ENCODE results near the gene INAFM2.

The INAFM2 gene

DNA sequence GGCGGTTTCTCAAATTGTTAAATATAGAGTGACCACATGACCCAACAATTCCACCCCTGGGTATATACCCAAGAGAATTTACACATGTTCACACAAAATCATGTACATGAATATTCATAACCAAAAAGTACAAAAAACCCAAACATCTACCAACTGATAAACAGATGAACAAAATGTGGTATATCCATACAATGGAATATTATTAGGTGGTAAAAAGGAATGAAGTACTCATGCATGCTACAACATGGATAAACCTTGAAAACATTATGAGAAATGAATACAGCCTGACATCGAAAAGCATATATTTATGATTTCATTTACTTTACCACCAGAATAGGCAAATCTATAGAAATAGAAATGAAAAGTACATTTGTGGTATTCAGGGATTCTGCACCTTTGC is 23.1 kb upstream of the INAFM2 start:
- Histone ChIP-seq H3K27me3 (replicated peaks) (no peaks in the 10 kb centered on the region), H3K36me3 (replicated peaks) (no peaks in the 10 kb centered on the region), H3K4me3 (ENCODE audit: low read depth, low read length) (no peak overlapping the region), H3K27ac (no peak overlapping the region)
- no peak for DNase-seq
- TF ChIP-seq, protein P1, sequence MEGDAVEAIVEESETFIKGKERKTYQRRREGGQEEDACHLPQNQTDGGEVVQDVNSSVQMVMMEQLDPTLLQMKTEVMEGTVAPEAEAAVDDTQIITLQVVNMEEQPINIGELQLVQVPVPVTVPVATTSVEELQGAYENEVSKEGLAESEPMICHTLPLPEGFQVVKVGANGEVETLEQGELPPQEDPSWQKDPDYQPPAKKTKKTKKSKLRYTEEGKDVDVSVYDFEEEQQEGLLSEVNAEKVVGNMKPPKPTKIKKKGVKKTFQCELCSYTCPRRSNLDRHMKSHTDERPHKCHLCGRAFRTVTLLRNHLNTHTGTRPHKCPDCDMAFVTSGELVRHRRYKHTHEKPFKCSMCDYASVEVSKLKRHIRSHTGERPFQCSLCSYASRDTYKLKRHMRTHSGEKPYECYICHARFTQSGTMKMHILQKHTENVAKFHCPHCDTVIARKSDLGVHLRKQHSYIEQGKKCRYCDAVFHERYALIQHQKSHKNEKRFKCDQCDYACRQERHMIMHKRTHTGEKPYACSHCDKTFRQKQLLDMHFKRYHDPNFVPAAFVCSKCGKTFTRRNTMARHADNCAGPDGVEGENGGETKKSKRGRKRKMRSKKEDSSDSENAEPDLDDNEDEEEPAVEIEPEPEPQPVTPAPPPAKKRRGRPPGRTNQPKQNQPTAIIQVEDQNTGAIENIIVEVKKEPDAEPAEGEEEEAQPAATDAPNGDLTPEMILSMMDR (IDR thresholded peaks at IDR 0.05; ENCODE audit: low read depth, low read length, missing control alignments): no peak
- in situ Hi-C loops (cut with HindIII; ENCODE audit: low pct_ligation_motif_present, low sequenced_read_pairs): no loop called here

- TF ChIP-seq, protein P1 (IDR thresholded peaks at IDR 0.05; ENCODE audit: low read depth, low read length, missing control alignments): no peak
- DNase-seq: no peak
- H3K27me3 ChIP-seq (replicated peaks): no peaks in the 10 kb centered on the region
- in situ Hi-C loops (cut with HindIII; ENCODE audit: low pct_ligation_motif_present, low sequenced_read_pairs): no loop called here
- no peak overlapping the region for H3K27ac ChIP-seq
- H3K4me3 ChIP-seq (ENCODE audit: low read depth, low read length): no peak overlapping the region
- H3K36me3 ChIP-seq (replicated peaks): no peaks in the 10 kb centered on the region
Observed at GRCh38 chr15:40300771-40301170, 22.7 kb upstream of the INAFM2 start.

GRCh38 chr15:40301467-40302179 is 21.9 kb upstream of the INAFM2 start:
- H3K27me3 ChIP-seq (replicated peaks): no peaks in the 10 kb centered on the region
- no peak for DNase-seq
- no peaks in the 10 kb centered on the region for H3K36me3 ChIP-seq (replicated peaks)
- in situ Hi-C loops (cut with HindIII; ENCODE audit: low pct_ligation_motif_present, low sequenced_read_pairs): no loop called here
- TF ChIP-seq, protein P1 (IDR thresholded peaks at IDR 0.05; ENCODE audit: low read depth, low read length, missing control alignments): no peak
- no peak overlapping the region for H3K27ac ChIP-seq
- H3K4me3 ChIP-seq (ENCODE audit: low read depth, low read length): no peak overlapping the region

- in situ Hi-C loops (cut with HindIII; ENCODE audit: low pct_ligation_motif_present, low sequenced_read_pairs): no loop called here
- no peak overlapping the region for H3K4me3 ChIP-seq (ENCODE audit: low read depth, low read length)
- no peaks in the 10 kb centered on the region for H3K27me3 ChIP-seq (replicated peaks)
- no peaks in the 10 kb centered on the region for H3K36me3 ChIP-seq (replicated peaks)
- no peak for DNase-seq
- H3K27ac ChIP-seq: no peak overlapping the region
- TF ChIP-seq, protein P1 (IDR thresholded peaks at IDR 0.05; ENCODE audit: low read depth, low read length, missing control alignments): no peak
Observed at GRCh38 chr15:40302288-40302886, 21.1 kb upstream of the INAFM2 start.

- H3K36me3 ChIP-seq (replicated peaks): no peaks in the 10 kb centered on the region
- in situ Hi-C loops (cut with HindIII; ENCODE audit: low pct_ligation_motif_present, low sequenced_read_pairs): no loop called here
- no peaks in the 10 kb centered on the region for H3K27me3 ChIP-seq (replicated peaks)
- no peak overlapping the region for H3K4me3 ChIP-seq (ENCODE audit: low read depth, low read length)
- TF ChIP-seq, protein P1 (IDR thresholded peaks at IDR 0.05; ENCODE audit: low read depth, low read length, missing control alignments): no peak
- H3K27ac ChIP-seq: no peak overlapping the region
- no peak for DNase-seq
Observed at GRCh38 chr15:40302981-40303380, 20.5 kb upstream of the INAFM2 start.
